Measurements from ENCODE around the gene RSU1.

RSU1 gene

GRCh38 chr10:16599662-16600061 is 217.6 kb downstream of the RSU1 start:
- TF ChIP-seq CTCF (IDR thresholded peaks at IDR 0.05; ENCODE audit: low read length) (no peak), EZH2 (IDR thresholded peaks at IDR 0.05; ENCODE audit: borderline replicate concordance, low read length) (no peak)
- H3K79me2 ChIP-seq (ENCODE audit: insufficient read depth, low read length) = no peaks in the 10 kb centered on the region
- no peaks in the 10 kb centered on the region for H4K20me1 ChIP-seq (ENCODE audit: insufficient read depth, low read length)
- H3F3A ChIP-seq (ENCODE audit: insufficient read depth, low read length) = no peaks in the 10 kb centered on the region
- H3K36me3 ChIP-seq (ENCODE audit: insufficient read depth, low read length) = no peaks in the 10 kb centered on the region
- H3K9ac ChIP-seq (ENCODE audit: low read length) = no peak overlapping the region
- no peak overlapping the region for H3K27ac ChIP-seq (ENCODE audit: low read depth, low read length, poor library complexity, severe bottlenecking)
- H3K4me3 ChIP-seq (ENCODE audit: low read depth, low read length, poor library complexity, severe bottlenecking) = no peak overlapping the region
- no peaks in the 10 kb centered on the region for H3K27me3 ChIP-seq (ENCODE audit: insufficient read depth, low read length)
- H3K9me3 ChIP-seq (ENCODE audit: low read length) = no peaks in the 10 kb centered on the region
- no peak overlapping the region for H2AFZ ChIP-seq (ENCODE audit: low read length)
- H3K4me2 ChIP-seq (ENCODE audit: low read length) = no peak overlapping the region
- H3K4me1 ChIP-seq (ENCODE audit: insufficient read depth, low read length, severe bottlenecking) = no peaks in the 10 kb centered on the region
- no peaks in the 10 kb centered on the region for H3K9me2 ChIP-seq (ENCODE audit: low read depth, low read length)

GRCh38 chr10:16597656-16598055 is 219.6 kb downstream of the RSU1 start:
- Histone ChIP-seq H3F3A (ENCODE audit: insufficient read depth, low read length) (no peaks in the 10 kb centered on the region), H3K9ac (ENCODE audit: low read length) (no peak overlapping the region), H3K36me3 (ENCODE audit: insufficient read depth, low read length) (no peaks in the 10 kb centered on the region), H3K9me2 (ENCODE audit: low read depth, low read length) (no peaks in the 10 kb centered on the region), H3K4me3 (ENCODE audit: low read depth, low read length, poor library complexity, severe bottlenecking) (no peak overlapping the region), H3K9me3 (ENCODE audit: low read length) (no peaks in the 10 kb centered on the region), H3K4me1 (ENCODE audit: insufficient read depth, low read length, severe bottlenecking) (no peaks in the 10 kb centered on the region), H3K27ac (ENCODE audit: low read depth, low read length, poor library complexity, severe bottlenecking) (no peak overlapping the region), H4K20me1 (ENCODE audit: insufficient read depth, low read length) (no peaks in the 10 kb centered on the region), H3K4me2 (ENCODE audit: low read length) (no peak overlapping the region), H2AFZ (ENCODE audit: low read length) (no peak overlapping the region), H3K27me3 (ENCODE audit: insufficient read depth, low read length) (no peaks in the 10 kb centered on the region), H3K79me2 (ENCODE audit: insufficient read depth, low read length) (no peaks in the 10 kb centered on the region)
- TF ChIP-seq EZH2 (IDR thresholded peaks at IDR 0.05; ENCODE audit: borderline replicate concordance, low read length) = no peak
- no peak for TF ChIP-seq CTCF (IDR thresholded peaks at IDR 0.05; ENCODE audit: low read length)

- Histone ChIP-seq H3K9me3 (ENCODE audit: low read length) (no peaks in the 10 kb centered on the region), H2AFZ (ENCODE audit: low read length) (no peak overlapping the region), H3K36me3 (ENCODE audit: insufficient read depth, low read length) (no peaks in the 10 kb centered on the region), H3K4me2 (ENCODE audit: low read length) (no peak overlapping the region), H4K20me1 (ENCODE audit: insufficient read depth, low read length) (no peaks in the 10 kb centered on the region), H3K4me1 (ENCODE audit: insufficient read depth, low read length, severe bottlenecking) (no peaks in the 10 kb centered on the region), H3K9me2 (ENCODE audit: low read depth, low read length) (no peaks in the 10 kb centered on the region), H3K4me3 (ENCODE audit: low read depth, low read length, poor library complexity, severe bottlenecking) (no peak overlapping the region), H3K27ac (ENCODE audit: low read depth, low read length, poor library complexity, severe bottlenecking) (no peak overlapping the region), H3F3A (ENCODE audit: insufficient read depth, low read length) (no peaks in the 10 kb centered on the region), H3K79me2 (ENCODE audit: insufficient read depth, low read length) (no peaks in the 10 kb centered on the region), H3K27me3 (ENCODE audit: insufficient read depth, low read length) (no peaks in the 10 kb centered on the region), H3K9ac (ENCODE audit: low read length) (no peak overlapping the region)
- no peak for TF ChIP-seq EZH2 (IDR thresholded peaks at IDR 0.05; ENCODE audit: borderline replicate concordance, low read length)
Observed at GRCh38 chr10:16592378-16592777, 224.8 kb downstream of the RSU1 start.

- Histone ChIP-seq H3K4me1 (ENCODE audit: insufficient read depth, low read length, severe bottlenecking) (no peaks in the 10 kb centered on the region), H3K9me3 (ENCODE audit: low read length) (no peaks in the 10 kb centered on the region), H3K27me3 (ENCODE audit: insufficient read depth, low read length) (no peaks in the 10 kb centered on the region), H3K36me3 (ENCODE audit: insufficient read depth, low read length) (no peaks in the 10 kb centered on the region), H3K9ac (ENCODE audit: low read length) (no peak overlapping the region), H4K20me1 (ENCODE audit: insufficient read depth, low read length) (no peaks in the 10 kb centered on the region), H3K4me2 (ENCODE audit: low read length) (no peak overlapping the region), H3K9me2 (ENCODE audit: low read depth, low read length) (no peaks in the 10 kb centered on the region), H3F3A (ENCODE audit: insufficient read depth, low read length) (no peaks in the 10 kb centered on the region), H3K27ac (ENCODE audit: low read depth, low read length, poor library complexity, severe bottlenecking) (no peak overlapping the region), H3K4me3 (ENCODE audit: low read depth, low read length, poor library complexity, severe bottlenecking) (no peak overlapping the region), H2AFZ (ENCODE audit: low read length) (no peak overlapping the region), H3K79me2 (ENCODE audit: insufficient read depth, low read length) (no peaks in the 10 kb centered on the region)
- TF ChIP-seq CTCF (IDR thresholded peaks at IDR 0.05; ENCODE audit: low read length) (no peak), EZH2 (IDR thresholded peaks at IDR 0.05; ENCODE audit: borderline replicate concordance, low read length) (no peak)
Observed at GRCh38 chr10:16586358-16587138, 230.7 kb downstream of the RSU1 start.

Measured in OCI-LY1 (cell line).